Lung (tissue), 12 donors: ENCODE results near the gene ACHE. TPM values are rescaled to one million over a fixed set of nuclear protein-coding genes. Genes with fewer than 3 reads are reported as not detected.

Experiments used
- ATAC-seq: fragments of 200-7000 bp; cut with Tn5 transposase; one replicate; pipeline ENCODE4 v1.9.1; 2020; ENCODE audit warnings: moderate number of reproducible peaks; ENCODE audit not compliant: insufficient read depth, low FRiP score
- DNase-seq, 3 donors: peaks; one replicate each; pipeline ENCODE4 v3.0.0-alpha.2; 2013 to 2017
- H3K27ac ChIP-seq, 2 donors: one replicate each; pipeline ENCODE4 v1.5.1; 2013; ENCODE audit warnings: mild to moderate bottlenecking in 2 of 2, moderate library complexity in 2 of 2, control low read depth in 1 of 2, inconsistent platforms in 1 of 2, low read depth in 1 of 2, low read length in 1 of 2
- H3K27me3 ChIP-seq, 3 donors: one replicate each; pipeline ENCODE4 v1.5.1; 2013; ENCODE audit warnings: low read length in 2 of 3; ENCODE audit not compliant: control insufficient read depth in 3 of 3, insufficient read depth in 3 of 3
- H3K36me3 ChIP-seq, 4 donors: one replicate each; pipeline ENCODE4 v1.5.1; 2013; ENCODE audit warnings: low read length in 4 of 4, mild to moderate bottlenecking in 1 of 4, moderate library complexity in 1 of 4; ENCODE audit not compliant: control insufficient read depth in 4 of 4, insufficient read depth in 4 of 4
- H3K4me1 ChIP-seq, 5 donors: one replicate each; pipeline ENCODE4 v1.5.1; 2013; ENCODE audit warnings: low read length in 5 of 5, mild to moderate bottlenecking in 2 of 5, moderate library complexity in 1 of 5; ENCODE audit not compliant: control insufficient read depth in 5 of 5, insufficient read depth in 5 of 5
- H3K4me3 ChIP-seq: one replicate; pipeline ENCODE4 v1.5.1; 2013; ENCODE audit warnings: mild to moderate bottlenecking, control low read depth, moderate library complexity
- H3K9ac ChIP-seq, 2 donors: one replicate each; pipeline ENCODE4 v1.5.1; 2013; ENCODE audit warnings: low read length in 2 of 2, control low read depth in 1 of 2; ENCODE audit not compliant: insufficient read depth in 1 of 2
- H3K9me3 ChIP-seq, 4 donors: one replicate each; pipeline ENCODE4 v1.5.1; 2013; ENCODE audit warnings: low read length in 3 of 4, mild to moderate bottlenecking in 1 of 4, moderate library complexity in 1 of 4; ENCODE audit not compliant: control insufficient read depth in 4 of 4, insufficient read depth in 3 of 4
- CTCF ChIP-seq: IDR thresholded peaks from 2 replicates; pipeline ENCODE4 v1.5.1; 2012; ENCODE audit warnings: mild to moderate bottlenecking; ENCODE audit errors: control extremely low read depth, extremely low read depth
- WGBS, 2 donors: extraction: QIAGEN DNeasy Blood & Tissue Kit; methylation state at CpG; one replicate each; pipeline ENCODE4 v1.1.7; 2013; 5-methylcytosine and 5-hydroxymethylcytosine counted together
- polyA plus RNA-seq, 2 donors: library from polyadenylated mRNA; stranded (reverse); fragments of 200-250 nt; gene quantifications; one replicate each; pipeline ENCODE4 v1.2.1, GENCODE V29; 2013
- total RNA-seq, 2 donors: library from RNA; depleted of rRNA in 1 of 2; stranded (reverse); fragments of >200 nt in 1 of 2; gene quantifications; one replicate each; pipeline ENCODE4 v1.2.1, GENCODE V29; 2014 to 2021
- donor health status: control.
- donor health status: control.
- donor health status: Bipolar disorder and iron deficiency.
- donor health status: healthy.
- donor health status: DM: yes; HTN: yes; CAD: no.

ACHE gene
- total and polyA plus RNA-seq, 4 donors: 2.6 to 8.2 (median 6.7) TPM

DNA sequence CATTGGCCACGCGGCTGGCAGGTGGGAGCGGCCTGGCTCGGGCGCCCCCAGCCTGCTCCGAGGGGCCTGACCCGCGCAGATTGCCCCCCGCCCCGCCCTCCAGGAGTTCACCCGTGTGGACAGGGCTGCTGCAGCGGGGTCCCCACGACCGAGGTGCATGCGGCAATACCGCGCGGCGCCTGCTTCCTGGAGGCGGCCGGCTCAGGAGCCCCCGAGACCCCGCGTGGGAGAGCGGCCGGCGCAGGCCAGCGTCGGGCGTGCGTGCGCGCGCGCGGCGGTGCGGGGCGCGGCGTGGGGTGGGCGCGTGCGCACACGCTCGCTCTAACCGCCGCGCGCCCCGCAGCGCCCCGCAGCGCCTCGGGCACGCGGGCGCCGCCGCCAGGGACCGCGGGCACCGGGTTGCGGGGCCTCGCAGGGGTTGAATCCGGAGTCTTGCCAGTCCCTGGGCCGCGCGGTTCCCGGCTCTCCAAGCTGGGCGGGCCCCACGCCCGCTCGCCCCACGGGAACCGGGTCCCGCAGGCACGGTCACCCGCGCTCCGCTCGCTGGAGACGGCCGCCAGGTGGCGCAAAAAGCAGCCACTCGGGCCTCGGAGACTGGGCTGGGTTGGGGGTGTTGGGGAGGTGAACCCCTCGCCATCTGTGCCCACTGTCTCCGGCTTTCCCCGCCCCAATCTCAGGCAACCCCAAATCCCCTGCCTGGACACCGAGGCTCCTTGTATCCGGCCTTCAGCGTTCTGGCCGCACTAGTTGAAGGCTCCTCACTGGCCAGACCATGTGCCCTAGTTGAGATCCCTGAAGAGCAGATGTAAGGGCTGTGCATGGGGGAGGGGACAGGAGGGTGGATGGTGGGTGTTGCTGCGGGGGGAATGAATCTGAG, 1.3 kb upstream of the ACHE start:
- peak; percentile 56 for TF ChIP-seq CTCF
- Histone ChIP-seq H3K27ac (no peak overlapping the region), H3K9ac (no peak overlapping the region), H3K9me3 (peaks cover 0 to 2% (median 0%) of the 10 kb centered on the region in 4 donors), H3K36me3 (no peaks in the 10 kb centered on the region), H3K27me3 (peaks cover 0 to 18% (median 16%) of the 10 kb centered on the region in 3 donors), H3K4me1 (peaks cover 0 to 15% (median 0%) of the 10 kb centered on the region in 5 donors), H3K4me3 (peak overlapping the region; percentile 25)
- peak in 1 of 3 donors; percentile 52 for DNase-seq
- WGBS, 2 donors: 1 to 3% methylated on average over 72 to 95 of the region's 95 CpGs
- peak; percentile 53 for ATAC-seq

- DNase-seq (peak; percentile 33 to 63 (median 40)), ATAC-seq (no peak)
- H3K4me1 ChIP-seq: peaks cover 0 to 20% (median 4%) of the 10 kb centered on the region in 5 donors
- peaks cover 0 to 2% (median 0%) of the 10 kb centered on the region in 4 donors for H3K9me3 ChIP-seq
- 4 to 6% methylated on average over 48 to 54 of the region's 54 CpGs for WGBS, 2 donors
- H3K36me3 ChIP-seq: no peaks in the 10 kb centered on the region
- peak overlapping the region in 1 of 2 donors; percentile 3 for H3K27ac ChIP-seq
- H3K9ac ChIP-seq: no peak overlapping the region
- no peak overlapping the region for H3K4me3 ChIP-seq
- no peak for TF ChIP-seq CTCF
- H3K27me3 ChIP-seq: peaks cover 0 to 18% (median 16%) of the 10 kb centered on the region in 3 donors
These were observed 456 bp upstream of the ACHE start for GRCh38 chr7:100895956-100896731.

- DNase-seq: peak; percentile 62 to 76 (median 66)
- ATAC-seq: no peak
- peak; percentile 64 for TF ChIP-seq CTCF
- H3K9me3 ChIP-seq: peaks cover 0 to 2% (median 0%) of the 10 kb centered on the region in 4 donors
- H3K27ac ChIP-seq: no peak overlapping the region
- H3K27me3 ChIP-seq: peaks cover 0 to 18% (median 16%) of the 10 kb centered on the region in 3 donors
- H3K36me3 ChIP-seq: no peaks in the 10 kb centered on the region
- WGBS, 2 donors: 1% methylated on average over 75 to 83 of the region's 83 CpGs
- no peak overlapping the region for H3K9ac ChIP-seq
- H3K4me1 ChIP-seq: peaks cover 0 to 27% (median 4%) of the 10 kb centered on the region in 5 donors
- peak overlapping the region; percentile 6 for H3K4me3 ChIP-seq
These were observed 608 bp downstream of the ACHE start for GRCh38 chr7:100894860-100895700.
